ENCODE data around the gene TDRD1. TPM values are rescaled to one million over a fixed set of nuclear protein-coding genes. Genes with fewer than 3 reads are reported as not detected.
A peak's percentile ranks its signal among the peaks of the same experiment; 100 is the strongest.

Gene TDRD1
- polyA plus RNA-seq, 1 donor = 0.13 TPM

- DNase-seq = no peak
Observed at GRCh38 chr10:114239117-114239993, 60.2 kb downstream of the TDRD1 start, which contains the start of gene VWA2. Gene VWA2 (plus strand): TSS chr10:114239254. CDS start chr10:114248714, 9,460 bp downstream.

- DNase-seq = no peak
Observed at GRCh38 chr10:114239994-114240345, 60.8 kb downstream of the TDRD1 start.

DNA sequence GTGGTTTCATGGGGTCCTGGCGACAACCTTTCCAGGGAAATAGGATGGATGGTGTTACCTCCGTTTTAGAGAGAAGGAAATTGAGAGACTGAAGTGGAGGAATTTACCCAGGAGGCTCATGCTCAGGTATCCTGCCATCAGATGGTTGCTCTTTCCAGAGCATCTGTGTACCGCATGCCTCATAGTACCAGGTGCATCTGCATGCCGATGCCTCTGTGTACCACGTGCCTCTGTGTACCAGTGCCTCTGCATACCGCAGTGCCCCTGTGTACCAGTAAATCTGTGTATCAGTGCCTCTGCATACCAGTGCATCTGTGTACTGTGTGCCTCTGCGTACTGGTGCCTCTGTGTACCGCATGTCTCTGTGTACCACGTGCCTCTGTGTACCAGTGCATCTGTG, 63.1 kb downstream of the TDRD1 start:
- no peak for DNase-seq

- no peak for DNase-seq
Observed at GRCh38 chr10:114243661-114244060, 64.5 kb downstream of the TDRD1 start.

DNA sequence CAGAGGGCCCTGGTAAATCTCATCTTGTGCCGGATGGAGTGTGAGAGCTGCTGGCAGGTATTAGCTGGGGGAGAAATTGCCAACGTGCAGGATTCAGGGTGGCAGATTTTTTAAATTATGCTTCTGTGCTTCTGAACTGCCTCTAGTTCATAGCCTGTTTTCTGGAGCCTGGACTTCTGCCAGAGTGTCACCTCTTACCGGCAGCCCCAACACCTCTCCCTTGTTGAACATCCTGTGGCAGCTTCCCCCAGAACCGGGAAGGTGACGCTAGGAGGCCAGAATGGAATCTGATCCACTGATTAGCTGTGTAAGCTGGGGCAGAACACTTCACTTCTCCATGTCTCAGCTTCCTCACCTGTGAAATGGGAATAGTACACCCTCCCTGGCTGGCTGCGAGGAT, 65.0 kb downstream of the TDRD1 start:
- no peak for DNase-seq

DNA sequence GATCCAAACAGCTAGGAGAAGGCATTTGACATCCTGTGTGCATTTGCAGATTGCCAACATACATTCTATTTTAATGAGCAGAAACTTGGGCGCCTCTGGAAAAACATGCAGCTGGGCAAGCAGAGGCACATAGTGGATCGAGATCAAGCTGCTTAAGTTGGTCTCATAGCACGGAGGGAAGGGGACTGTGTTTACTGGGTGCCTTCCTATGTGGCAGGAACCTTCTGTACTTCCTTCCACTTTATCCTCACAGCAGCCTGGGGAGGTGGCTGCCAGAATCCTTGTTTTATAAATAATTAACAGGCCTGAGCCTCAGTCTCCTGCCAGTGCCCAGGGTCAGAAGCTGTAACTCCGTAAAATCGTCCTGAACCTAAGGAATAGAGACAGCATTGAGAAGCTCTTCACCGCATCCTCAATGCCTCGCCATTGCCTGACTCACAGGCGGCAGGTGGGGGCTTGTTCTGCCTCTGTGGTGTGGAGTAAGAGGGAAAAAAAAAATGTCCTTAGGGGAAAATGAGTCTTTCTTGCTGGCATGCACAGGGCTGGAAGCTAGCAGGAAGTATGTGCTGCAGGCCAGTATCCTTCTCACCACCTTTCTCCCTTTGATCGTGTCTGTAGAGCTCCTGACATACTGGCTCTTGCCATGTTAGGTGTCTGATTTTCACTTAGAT, 66.1 kb downstream of the TDRD1 start:
- no peak for DNase-seq

DNA sequence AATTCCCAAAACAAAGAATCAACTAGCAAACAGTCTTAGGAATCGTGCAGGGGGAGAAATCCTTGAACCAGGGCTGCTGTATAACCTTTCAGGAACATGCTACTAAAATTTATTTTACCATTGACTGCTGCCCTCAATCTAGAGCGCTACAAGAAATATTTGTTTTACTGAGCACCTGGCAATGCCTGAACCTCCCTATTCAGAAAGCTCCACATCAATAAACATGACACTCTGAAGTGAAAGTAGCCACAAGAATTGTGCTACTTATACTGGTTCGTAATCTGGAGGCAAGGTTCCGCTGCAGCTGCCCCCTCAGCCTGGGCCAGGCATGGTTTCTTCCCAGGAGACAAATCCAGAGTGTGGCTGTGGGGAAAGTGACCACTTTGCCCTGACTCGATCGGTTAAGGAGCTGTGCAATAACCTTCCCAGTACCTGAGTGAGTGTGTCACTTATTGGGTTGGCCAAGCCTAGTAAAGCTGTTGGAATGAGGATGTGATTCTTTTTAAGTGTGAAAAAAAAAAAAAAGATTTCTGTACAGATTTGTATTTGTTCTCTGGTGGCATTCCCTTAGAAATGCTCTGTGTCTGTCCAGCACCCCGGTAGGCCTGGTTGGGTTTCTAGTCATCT, 67.6 kb downstream of the TDRD1 start:
- no peak for DNase-seq

- DNase-seq = no peak
Observed at GRCh38 chr10:114250236-114250635, 71.1 kb downstream of the TDRD1 start.

DNA sequence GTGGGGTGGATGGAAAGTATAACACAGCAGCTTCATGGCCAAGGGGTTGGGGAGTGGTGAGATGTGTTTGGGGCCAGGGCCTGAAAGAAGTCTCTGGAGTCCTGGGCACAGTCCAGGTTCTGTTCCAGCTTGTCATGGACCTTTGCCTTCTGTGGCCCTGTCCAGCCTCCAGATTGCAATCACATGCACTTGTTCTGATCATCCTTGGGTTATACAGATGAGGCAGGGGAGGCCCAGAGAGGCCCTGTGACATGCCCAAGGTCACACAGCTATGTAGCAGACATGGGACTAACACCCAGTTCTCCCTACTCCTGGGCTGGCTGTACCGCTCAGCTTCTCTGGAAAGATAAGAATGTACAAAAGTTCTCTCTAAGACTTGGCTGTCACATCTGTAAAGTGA, 71.6 kb downstream of the TDRD1 start:
- DNase-seq = no peak

DNA sequence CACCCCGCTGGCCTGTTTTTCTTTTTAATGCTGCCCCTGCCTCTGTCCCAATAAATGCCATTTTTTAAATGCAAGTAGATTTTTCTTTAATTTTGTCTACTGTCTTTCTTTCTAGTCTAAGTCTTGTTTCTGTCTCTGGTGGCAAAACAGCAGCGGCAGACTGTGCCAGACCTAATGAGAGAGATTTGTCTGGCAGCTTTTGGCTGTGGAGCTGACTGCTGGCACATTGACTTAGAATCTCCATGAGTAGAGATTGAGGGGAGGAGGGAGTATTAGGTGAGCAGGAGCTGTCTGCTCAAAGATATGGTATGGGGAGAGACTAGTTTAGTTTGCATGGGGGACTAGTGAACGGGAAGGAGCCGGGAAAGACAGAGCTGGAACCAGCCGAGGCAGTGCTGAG, 72.9 kb downstream of the TDRD1 start:
- no peak for DNase-seq

DNA sequence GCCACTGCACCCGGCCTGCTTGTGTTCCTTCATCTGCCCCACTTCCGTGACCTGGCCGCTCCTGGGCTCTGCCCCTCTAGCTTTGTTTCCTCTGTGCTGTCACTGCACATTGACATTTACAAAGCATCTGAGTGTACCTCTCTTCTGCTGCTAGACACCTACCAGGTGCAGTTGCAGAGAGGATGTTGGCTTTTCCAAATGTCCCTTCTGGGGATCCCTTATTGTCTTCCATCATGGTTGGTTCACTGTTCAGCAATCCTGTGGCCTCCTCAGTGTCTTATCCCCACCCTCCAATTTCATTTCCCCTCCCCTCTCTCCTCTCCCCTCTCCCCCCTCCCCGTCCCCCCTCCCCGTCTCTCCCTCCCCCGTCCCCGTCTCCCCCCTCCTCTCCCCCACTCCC, 73.7 kb downstream of the TDRD1 start:
- DNase-seq = no peak

DNA sequence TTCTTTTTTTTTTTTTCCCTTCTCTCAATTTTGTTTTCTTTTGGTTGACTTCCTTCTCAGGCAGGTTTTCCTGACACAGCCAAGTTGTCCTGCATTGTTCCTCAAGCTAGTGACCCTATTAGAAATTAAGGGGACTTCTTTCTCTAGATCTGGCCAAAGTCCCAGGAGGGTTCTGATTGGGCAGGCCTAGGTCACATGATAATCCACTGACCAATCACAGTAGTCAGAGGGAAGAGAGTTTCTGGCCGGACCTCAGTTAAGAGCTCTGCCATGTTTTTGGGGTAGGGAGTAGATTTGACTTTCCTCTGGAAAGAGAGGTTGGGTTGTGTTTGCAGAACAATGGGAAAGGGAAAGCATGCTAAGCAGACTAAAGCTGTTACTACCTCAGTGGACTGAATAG, 76.1 kb downstream of the TDRD1 start:
- DNase-seq = no peak

- DNase-seq = no peak
Observed at GRCh38 chr10:114256008-114256765, 77.0 kb downstream of the TDRD1 start.

DNA sequence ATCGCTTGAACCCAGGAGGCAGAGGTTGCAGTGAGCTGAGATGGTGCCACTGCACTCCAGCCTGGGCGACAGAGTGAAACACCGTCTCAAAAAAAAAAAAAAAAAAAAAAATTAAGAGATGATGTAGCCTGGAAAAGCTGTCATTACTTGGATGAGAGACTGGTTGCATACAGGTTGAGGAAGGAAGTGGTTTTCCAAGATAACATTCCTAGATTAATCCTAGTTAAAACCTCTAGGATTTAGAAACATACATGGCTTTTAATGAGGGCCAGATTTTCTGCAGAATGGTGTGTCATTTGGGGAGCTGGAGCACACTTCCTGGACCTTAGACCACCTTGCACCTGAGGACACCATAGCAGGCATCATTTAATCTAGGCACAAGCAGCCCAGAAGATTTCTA, 77.7 kb downstream of the TDRD1 start:
- no peak for DNase-seq

- DNase-seq = peak; percentile 37
Observed at GRCh38 chr10:114257498-114257897, 78.3 kb downstream of the TDRD1 start.

- DNase-seq = no peak
Observed at GRCh38 chr10:114258274-114258840, 79.2 kb downstream of the TDRD1 start.

DNA sequence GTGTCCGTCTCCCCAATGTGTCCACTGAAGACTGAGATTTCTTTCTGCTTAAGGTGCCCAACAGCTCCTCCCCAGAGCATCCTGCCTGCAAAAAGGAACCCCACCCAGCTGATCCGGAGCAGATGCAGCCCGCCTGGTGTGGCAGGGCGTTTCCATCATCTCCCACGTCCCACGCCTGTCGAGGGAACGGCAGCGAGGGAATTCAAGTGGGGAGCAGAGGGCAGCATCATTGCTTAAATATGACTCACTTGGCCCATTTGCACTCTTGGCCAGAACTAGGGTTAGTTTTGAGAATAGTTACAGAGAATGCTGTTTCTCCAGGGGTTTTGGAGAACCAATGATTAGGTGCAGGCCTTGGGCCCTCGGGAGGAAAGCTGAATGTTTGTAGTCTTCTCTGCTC, 80.7 kb downstream of the TDRD1 start:
- no peak for DNase-seq

GRCh38 chr10:114260366-114260765, 81.2 kb downstream of the TDRD1 start:
- no peak for DNase-seq

- DNase-seq = no peak
Observed at GRCh38 chr10:114261076-114261475, 81.9 kb downstream of the TDRD1 start.

- DNase-seq = no peak
Observed at GRCh38 chr10:114262496-114262895, 83.3 kb downstream of the TDRD1 start.

- no peak for DNase-seq
Observed at GRCh38 chr10:114265392-114266053, 86.4 kb downstream of the TDRD1 start.

DNA sequence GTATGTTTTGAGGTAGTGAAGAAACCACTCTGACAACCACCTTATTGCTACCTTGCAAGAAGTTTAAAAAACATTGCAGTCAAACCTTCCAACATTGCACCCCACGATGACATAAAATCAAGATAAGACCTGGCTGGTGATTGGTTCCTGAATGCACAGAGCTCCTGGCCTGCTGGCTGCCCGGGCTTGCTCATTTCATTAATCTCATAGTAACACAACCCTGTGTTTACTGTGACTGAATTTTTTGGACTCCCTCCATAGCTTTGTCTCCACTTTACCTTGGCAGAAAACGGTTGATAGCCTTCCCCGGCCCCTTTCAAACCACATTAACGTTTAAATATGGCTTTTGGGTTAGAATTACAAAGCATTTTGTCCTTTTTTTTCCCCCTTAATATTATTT, 87.4 kb downstream of the TDRD1 start:
- DNase-seq = no peak
